IMR-90 (cell line): ENCODE results near the gene TRAPPC2L. TPM values are rescaled to one million over a fixed set of nuclear protein-coding genes. Genes with fewer than 3 reads are reported as not detected.

Experiments used
- ATAC-seq: fragments of 200-7000 bp; cut with Tn5 transposase; 2 replicates; pipeline ENCODE4 v1.9.1; 2020; ENCODE audit warnings: low read depth, mild to moderate bottlenecking, moderate library complexity
- BruUV-seq: library from RNA; stranded (reverse); fragments of 400-500 nt; replicated peaks from 2 replicates; lab custom pipeline; 2021; lab: Mats Ljungman, UMichigan
- CTCF ChIA-PET: fragments of 300-600 bp; formaldehyde crosslinking; extraction: SDS; loops from one replicate; lab custom pipeline; 2021; ENCODE audit warnings: antibody characterized with exemption; lab: Yijun Ruan, JAX
- POLR2A ChIA-PET: fragments of 300-600 bp; sonication (Branson Sonifier 250); formaldehyde crosslinking; loops from one replicate; lab custom pipeline; 2022; ENCODE audit warnings: antibody characterized with exemption; ENCODE audit not compliant: unreplicated experiment; lab: Charles Lee
- DNase-seq: peaks from one replicate; pipeline ENCODE4 v3.0.0; 2013
- H2AFZ ChIP-seq: replicated peaks from 2 replicates; pipeline ENCODE3; 2013; ENCODE audit warnings: low read length, mild to moderate bottlenecking; ENCODE audit not compliant: poor library complexity
- H2AK5ac ChIP-seq: 2 replicates; pipeline ENCODE4 v1.6.1; 2013; ENCODE audit warnings: low read depth, low read length, inconsistent platforms
- H2AK9ac ChIP-seq: replicated peaks from 2 replicates; pipeline ENCODE3; 2013; ENCODE audit warnings: mild to moderate bottlenecking, low read depth, low read length, moderate library complexity; ENCODE audit not compliant: poor library complexity
- H2BK120ac ChIP-seq: 2 replicates; pipeline ENCODE4 v1.6.1; 2013; ENCODE audit warnings: low read depth, low read length, inconsistent platforms
- H2BK15ac ChIP-seq: 3 replicates; pipeline ENCODE4 v1.6.1; 2013; ENCODE audit warnings: low read depth, low read length, inconsistent platforms
- H2BK20ac ChIP-seq: 2 replicates; pipeline ENCODE4 v1.6.1; 2013; ENCODE audit warnings: low read depth, mild to moderate bottlenecking, inconsistent platforms, low read length, moderate library complexity
- H2BK5ac ChIP-seq: 2 replicates; pipeline ENCODE4 v1.6.1; 2013; ENCODE audit warnings: mild to moderate bottlenecking, low read depth, low read length, inconsistent platforms; ENCODE audit not compliant: poor library complexity, severe bottlenecking
- H3K14ac ChIP-seq: replicated peaks from 2 replicates; pipeline ENCODE4 v1.6.1; 2013; ENCODE audit warnings: low read depth, low read length, inconsistent platforms
- H3K18ac ChIP-seq: 2 replicates; pipeline ENCODE4 v1.6.1; 2013; ENCODE audit warnings: low read depth, low read length, control low read depth
- H3K23ac ChIP-seq: 2 replicates; pipeline ENCODE4 v1.6.1; 2013; ENCODE audit warnings: low read depth, low read length, inconsistent platforms
- H3K27ac ChIP-seq: 2 replicates; pipeline ENCODE4 v1.5.1; 2013; ENCODE audit warnings: mild to moderate bottlenecking, control low read depth, low read length; ENCODE audit not compliant: insufficient read depth
- H3K27me3 ChIP-seq: 2 replicates; pipeline ENCODE4 v1.6.1; 2013; ENCODE audit warnings: low read length; ENCODE audit not compliant: control insufficient read depth, insufficient read depth
- H3K36me3 ChIP-seq: 2 replicates; pipeline ENCODE4 v1.6.1; 2013; ENCODE audit warnings: low read length, mixed read lengths; ENCODE audit not compliant: control insufficient read depth, insufficient read depth
- H3K4ac ChIP-seq: 2 replicates; pipeline ENCODE4 v1.6.1; 2013; ENCODE audit warnings: low read depth, low read length, inconsistent platforms
- H3K4me1 ChIP-seq: 2 replicates; pipeline ENCODE4 v1.6.1; 2013; ENCODE audit warnings: low read length, mixed read lengths; ENCODE audit not compliant: control insufficient read depth, insufficient read depth
- H3K4me2 ChIP-seq: 2 replicates; pipeline ENCODE4 v1.6.1; 2013; ENCODE audit warnings: low read depth, mild to moderate bottlenecking, control low read depth, low read length, moderate library complexity
- H3K4me3 ChIP-seq: 2 replicates; pipeline ENCODE4 v1.5.1; 2013; ENCODE audit warnings: low read depth, mild to moderate bottlenecking, control low read depth, low read length, moderate library complexity; ENCODE audit not compliant: insufficient read depth
- H3K56ac ChIP-seq: 2 replicates; pipeline ENCODE4 v1.6.1; 2013; ENCODE audit warnings: low read length, inconsistent platforms; ENCODE audit not compliant: insufficient read depth; ENCODE audit errors: extremely low read depth
- H3K79me1 ChIP-seq, 2 experiments: 2 replicates each; pipeline ENCODE4 v1.6.1; 2013; ENCODE audit warnings: low read length in 2 of 2, inconsistent platforms in 1 of 2, low read depth in 1 of 2
- H3K9ac ChIP-seq: 2 replicates; pipeline ENCODE4 v1.6.1; 2013; ENCODE audit warnings: low read depth, low read length, control low read depth
- H3K9me1 ChIP-seq: 2 replicates; pipeline ENCODE4 v1.6.1; 2013; ENCODE audit warnings: low read length, inconsistent platforms; ENCODE audit not compliant: insufficient read depth
- H3K9me3 ChIP-seq: 2 replicates; pipeline ENCODE4 v1.6.1; 2013; ENCODE audit warnings: low read length; ENCODE audit not compliant: control insufficient read depth, insufficient read depth
- H4K20me1 ChIP-seq: 2 replicates; pipeline ENCODE4 v1.6.1; 2013; ENCODE audit warnings: low read length, inconsistent platforms; ENCODE audit not compliant: insufficient read depth
- H4K5ac ChIP-seq: 2 replicates; pipeline ENCODE4 v1.6.1; 2013; ENCODE audit warnings: mild to moderate bottlenecking, low read depth, low read length, control low read depth
- H4K8ac ChIP-seq, 2 experiments: 2 replicates each; pipeline ENCODE4 v1.6.1; 2013; ENCODE audit warnings: low read depth in 2 of 2, low read length in 2 of 2, control low read depth in 1 of 2, inconsistent platforms in 1 of 2
- H4K91ac ChIP-seq: 2 replicates; pipeline ENCODE4 v1.6.1; 2013; ENCODE audit warnings: low read depth, low read length, inconsistent platforms; ENCODE audit not compliant: insufficient read depth
- CEBPB ChIP-seq: IDR thresholded peaks from 2 replicates; pipeline ENCODE4 v1.6.1; 2012; ENCODE audit warnings: low read depth, low read length, improper control_type of control experiment
- CHD1 ChIP-seq: IDR thresholded peaks from 2 replicates; pipeline ENCODE4 v1.6.1; 2012; ENCODE audit warnings: low read depth, low read length, improper control_type of control experiment
- ELK1 ChIP-seq: fragments of 150-350 bp; IDR thresholded peaks from 2 replicates; pipeline ENCODE4 v1.6.1; 2016; ENCODE audit warnings: low read depth, mild to moderate bottlenecking, low read length, moderate library complexity, borderline replicate concordance
- MAFK ChIP-seq: IDR thresholded peaks from 2 replicates; pipeline ENCODE4 v1.6.1; 2012; ENCODE audit warnings: low read depth, low read length, improper control_type of control experiment
- MAZ ChIP-seq: IDR thresholded peaks from 2 replicates; pipeline ENCODE4 v1.6.1; 2012; ENCODE audit warnings: low read depth, mild to moderate bottlenecking, low read length, improper control_type of control experiment, moderate library complexity, borderline replicate concordance
- NFE2L2 ChIP-seq: fragments of 150-350 bp; IDR thresholded peaks from 2 replicates; pipeline ENCODE4 v1.6.1; 2016; ENCODE audit warnings: low read depth, mild to moderate bottlenecking, low read length
- POLR2A ChIP-seq: IDR thresholded peaks from 2 replicates; pipeline ENCODE4 v1.6.1; 2012; ENCODE audit warnings: mild to moderate bottlenecking, low read depth, low read length
- RFX5 ChIP-seq: IDR thresholded peaks from 2 replicates; pipeline ENCODE4 v1.8.0; 2012; ENCODE audit warnings: low read depth, mild to moderate bottlenecking, low read length, moderate library complexity
- USF2 ChIP-seq: fragments of 150-350 bp; IDR thresholded peaks from 2 replicates; pipeline ENCODE4 v1.6.1; 2017; ENCODE audit warnings: mild to moderate bottlenecking, antibody characterized with exemption, low read length, low read depth
- WGBS, 2 experiments: methylation state at CpG; one replicate each; pipeline versions ENCODE4 v1.1.5 to v1.1.7; 2013; ENCODE audit warnings: missing lambda C conversion rate in 2 of 2; ENCODE audit not compliant: insufficient read length in 1 of 2; ENCODE audit errors: extremely low coverage in 2 of 2; 5-methylcytosine and 5-hydroxymethylcytosine counted together
- dilution Hi-C: fragments of 300-500 bp; cut with HindIII; formaldehyde crosslinking; loops from one replicate; pipeline ENCODE4 v1.14.3; 2018; ENCODE audit warnings: low sequenced_read_pairs; ENCODE audit not compliant: unreplicated experiment
- in situ Hi-C: fragments of 300-500 bp; cut with MboI; formaldehyde crosslinking; loops from 3 replicates; pipeline ENCODE4 v1.14.3; 2019; ENCODE audit warnings: low sequenced_read_pairs, inconsistent platforms, mixed read lengths
- intact Hi-C: fragments of 100-400 bp; cut with micrococcal nuclease; formaldehyde crosslinking; loops from 2 replicates; pipeline ENCODE4 v1.10.0; 2022
- polyA plus RNA-seq, 3 experiments: library from polyadenylated mRNA; depleted of rRNA; stranded (reverse); fragments of >200 nt; gene quantifications; 2 replicates each; pipeline ENCODE4 v1.2.3, GENCODE V29; 2012; ENCODE audit warnings: low replicate concordance in 1 of 3
- total RNA-seq: library from RNA; depleted of rRNA; stranded (reverse); fragments of >200 nt; gene quantifications from 2 replicates; pipeline ENCODE4 v1.2.3, GENCODE V29; 2012

TRAPPC2L gene
- total and polyA plus RNA-seq, 2 of the 4 experiments (the other 2 are of a cell fraction) = 102 to 109 TPM

GRCh38 chr16:88880226-88881006 is 23.5 kb downstream of the TRAPPC2L start:
- POLR2A ChIA-PET = no interaction called here
- H3K9me3 ChIP-seq = no peaks in the 10 kb centered on the region
- BruUV-seq = no TSS peak
- no peaks in the 10 kb centered on the region for H3K4me1 ChIP-seq
- no peak overlapping the region for H4K91ac ChIP-seq
- no peak overlapping the region for H3K4ac ChIP-seq
- no peak overlapping the region for H2BK5ac ChIP-seq
- no peak overlapping the region for H2AK9ac ChIP-seq
- H4K8ac ChIP-seq = no peak overlapping the region
- dilution Hi-C loops = no loop called here
- no peak overlapping the region for H4K5ac ChIP-seq
- no peaks in the 10 kb centered on the region for H4K20me1 ChIP-seq
- no peak overlapping the region for H3K23ac ChIP-seq
- H2BK120ac ChIP-seq = no peak overlapping the region
- H3K4me3 ChIP-seq = no peak overlapping the region
- DNase-seq = no peak
- H2AFZ ChIP-seq = no peak overlapping the region
- intact Hi-C loops = no loop called here
- H3K9ac ChIP-seq = no peak overlapping the region
- no peaks in the 10 kb centered on the region for H3K36me3 ChIP-seq
- TF ChIP-seq CHD1 = no peak
- no peak for TF ChIP-seq CEBPB
- no peak for TF ChIP-seq POLR2A
- TF ChIP-seq RFX5 = no peak
- TF ChIP-seq USF2 = no peak
- TF ChIP-seq ELK1 = no peak
- no peak for TF ChIP-seq NFE2L2
- no peak for TF ChIP-seq MAZ
- no peak for TF ChIP-seq MAFK
- no peak overlapping the region for H3K18ac ChIP-seq
- H2BK15ac ChIP-seq = no peak overlapping the region
- no peaks in the 10 kb centered on the region for H3K79me1 ChIP-seq
- H3K9me1 ChIP-seq = no peaks in the 10 kb centered on the region
- H3K27ac ChIP-seq = no peak overlapping the region
- H3K14ac ChIP-seq = no peak overlapping the region
- no peak overlapping the region for H3K4me2 ChIP-seq
- H3K56ac ChIP-seq = no peak overlapping the region
- CTCF ChIA-PET = interaction anchor here (1.4 kb wide), 1 partner anchor 22 kb away, joined by 5 read pairs; no protein-coding TSS in a partner anchor
- no peak overlapping the region for H2AK5ac ChIP-seq
- in situ Hi-C loops = no loop called here
- 63% methylated on average over 16 of the region's 36 CpGs; no CpG with 5 or more reads in 1 of the 2 experiments for WGBS, 2 experiments
- no peak overlapping the region for H2BK20ac ChIP-seq
- peaks cover 39% of the 10 kb centered on the region for H3K27me3 ChIP-seq
- ATAC-seq = no peak; the same call in 1 of the 2 replicates
